CD4-positive, CD25-positive, alpha-beta regulatory T cell (primary cell): ENCODE data around the gene LAP3. TPM values are rescaled to one million over a fixed set of nuclear protein-coding genes. Genes with fewer than 3 reads are reported as not detected.

Experiments
- ATAC-seq, 2 donors: fragments of 150-1000 bp; cut with Tn5 transposase; one replicate each; pipeline ENCODE4 v1.10.0; 2021; ENCODE audit warnings: low read depth in 2 of 2, moderate number of reproducible peaks in 2 of 2, moderate library complexity in 1 of 2
- DNase-seq, 3 donors: peaks; one replicate each; pipeline versions ENCODE4 v3.0.0 to v3.0.0-alpha.2; 2012 to 2022; ENCODE audit warnings: mixed read lengths in 1 of 3
- H3K27ac ChIP-seq: one replicate; pipeline ENCODE4 v1.7.0; 2013; ENCODE audit warnings: mild to moderate bottlenecking, low read length; ENCODE audit not compliant: insufficient read depth, poor library complexity, severe bottlenecking
- H3K27me3 ChIP-seq: one replicate; pipeline ENCODE4 v1.7.0; 2013; ENCODE audit warnings: low read length; ENCODE audit not compliant: control insufficient read depth, insufficient read depth
- H3K36me3 ChIP-seq: one replicate; pipeline ENCODE4 v1.7.0; 2013; ENCODE audit warnings: mild to moderate bottlenecking, low read length, moderate library complexity; ENCODE audit not compliant: control insufficient read depth, insufficient read depth
- H3K4me1 ChIP-seq: 2 replicates; pipeline ENCODE4 v1.7.0; 2013; ENCODE audit warnings: mild to moderate bottlenecking, low read length; ENCODE audit not compliant: insufficient read depth, control insufficient read depth, poor library complexity, severe bottlenecking
- H3K4me3 ChIP-seq: one replicate; pipeline ENCODE4 v1.7.0; 2013; ENCODE audit warnings: low read depth, mild to moderate bottlenecking, low read length, moderate library complexity
- H3K9me3 ChIP-seq, 2 experiments: 1 replicate in 1 of 2; 2 replicates in 1 of 2; pipeline ENCODE4 v1.7.0; 2013; ENCODE audit warnings: low read length in 2 of 2, mild to moderate bottlenecking in 1 of 2, moderate library complexity in 1 of 2; ENCODE audit not compliant: control insufficient read depth in 2 of 2
- H3K27ac Mint-ChIP-seq, 3 donors: one replicate each; pipeline ENCODE4 v1.8.0; 2020 to 2022; ENCODE audit warnings: mild to moderate bottlenecking in 3 of 3, mixed read lengths in 3 of 3, moderate library complexity in 2 of 3
- H3K27me3 Mint-ChIP-seq: one replicate; pipeline ENCODE4 v1.8.0; 2022; ENCODE audit warnings: mild to moderate bottlenecking, mixed read lengths
- H3K36me3 Mint-ChIP-seq: one replicate; pipeline ENCODE4 v1.8.0; 2020; ENCODE audit warnings: mixed read lengths
- H3K4me1 Mint-ChIP-seq, 4 donors: one replicate each; pipeline ENCODE4 v1.8.0; 2020 to 2022; ENCODE audit warnings: mixed read lengths in 4 of 4, mild to moderate bottlenecking in 1 of 4
- H3K4me3 Mint-ChIP-seq, 4 donors: one replicate each; pipeline ENCODE4 v1.8.0; 2020 to 2022; ENCODE audit warnings: mild to moderate bottlenecking in 4 of 4, mixed read lengths in 4 of 4, moderate library complexity in 3 of 4
- H3K9me3 Mint-ChIP-seq, 7 donors: one replicate each; pipeline ENCODE4 v1.8.0; 2020 to 2022; ENCODE audit warnings: mixed read lengths in 7 of 7, mild to moderate bottlenecking in 3 of 7, moderate library complexity in 2 of 7
- polyA plus RNA-seq, 4 donors: library from polyadenylated mRNA; unstranded; fragments of 300-500 nt; fragmentation: Illumina TruSeq; gene quantifications; one replicate each; pipeline ENCODE4 v1.2.3, GENCODE V29; 2021
- total RNA-seq: library from RNA; stranded (reverse); gene quantifications from one replicate; pipeline ENCODE4 v1.2.3, GENCODE V29; 2022

LAP3 gene
- total and polyA plus RNA-seq, 5 donors from 2014 or later: 50.9 to 68.5 (median 65.4) TPM

- Histone ChIP-seq H3K36me3 (no peaks in the 10 kb centered on the region), H3K4me3 (no peak overlapping the region), H3K27me3 (no peaks in the 10 kb centered on the region), H3K4me1 (no peaks in the 10 kb centered on the region), H3K9me3 (no peaks in the 10 kb centered on the region), H3K27ac (no peak overlapping the region)
- ATAC-seq (no peak), DNase-seq (no peak)
- H3K27ac Mint-ChIP-seq: no peak overlapping the region
- H3K4me3 Mint-ChIP-seq: no peak overlapping the region
- H3K36me3 Mint-ChIP-seq: no peaks in the 10 kb centered on the region
- H3K9me3 Mint-ChIP-seq: no peaks in the 10 kb centered on the region
- peaks cover 23% of the 10 kb centered on the region for H3K27me3 Mint-ChIP-seq
- peaks cover 0 to 5% (median 2%) of the 10 kb centered on the region in 4 donors for H3K4me1 Mint-ChIP-seq
Observed at GRCh38 chr4:17544205-17544604, 32.8 kb upstream of the LAP3 start.

GRCh38 chr4:17544831-17545234, 32.2 kb upstream of the LAP3 start:
- Mint-ChIP-seq H3K9me3 (no peaks in the 10 kb centered on the region), H3K36me3 (no peaks in the 10 kb centered on the region), H3K4me1 (peaks cover 0 to 8% (median 2%) of the 10 kb centered on the region in 4 donors), H3K27ac (no peak overlapping the region), H3K27me3 (peaks cover 22% of the 10 kb centered on the region), H3K4me3 (no peak overlapping the region)
- Histone ChIP-seq H3K27me3 (no peaks in the 10 kb centered on the region), H3K36me3 (no peaks in the 10 kb centered on the region), H3K4me1 (no peaks in the 10 kb centered on the region), H3K9me3 (no peaks in the 10 kb centered on the region), H3K4me3 (no peak overlapping the region), H3K27ac (no peak overlapping the region)
- ATAC-seq (no peak), DNase-seq (no peak)

DNA sequence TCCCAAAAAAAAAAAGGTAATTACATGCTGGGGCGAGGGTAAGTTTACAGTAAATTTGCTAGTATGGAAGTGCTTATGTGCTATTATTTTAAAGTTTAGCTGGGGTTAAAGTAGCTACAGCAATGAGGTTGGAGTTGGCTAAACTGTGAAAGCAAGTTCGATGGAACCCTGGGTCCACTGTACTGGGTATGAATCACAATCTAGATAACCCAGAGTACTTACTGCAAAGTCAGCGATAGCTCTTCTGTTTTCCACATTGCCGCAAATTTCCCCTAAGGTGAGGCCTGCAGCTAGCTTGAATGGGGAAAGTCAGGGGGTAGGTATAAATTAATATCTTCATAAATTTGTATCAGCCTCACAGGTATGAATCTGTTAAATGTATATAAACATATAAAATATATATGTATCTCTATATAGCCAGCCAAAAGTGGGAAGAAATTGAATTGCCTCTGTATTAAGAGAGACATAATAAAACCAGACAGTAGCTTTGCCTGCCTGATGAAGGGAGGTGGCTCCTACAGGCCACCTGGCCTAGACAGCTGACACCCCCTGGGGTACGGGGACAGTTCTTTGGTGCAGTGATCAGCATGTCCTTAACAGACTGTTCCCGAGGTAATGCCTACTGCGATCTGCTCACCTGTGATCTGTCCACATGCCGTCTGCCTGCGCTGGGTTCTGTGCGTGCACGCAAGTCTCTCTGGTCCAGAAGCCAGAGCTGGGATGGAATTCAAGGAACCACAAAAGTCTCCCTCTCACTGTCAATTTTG, 31.4 kb upstream of the LAP3 start:
- Mint-ChIP-seq H3K9me3 (no peaks in the 10 kb centered on the region), H3K4me1 (peaks cover 0 to 8% (median 2%) of the 10 kb centered on the region in 4 donors), H3K27ac (no peak overlapping the region), H3K27me3 (peaks cover 21% of the 10 kb centered on the region), H3K4me3 (no peak overlapping the region), H3K36me3 (no peaks in the 10 kb centered on the region)
- Histone ChIP-seq H3K27me3 (no peaks in the 10 kb centered on the region), H3K4me1 (no peaks in the 10 kb centered on the region), H3K36me3 (no peaks in the 10 kb centered on the region), H3K9me3 (no peaks in the 10 kb centered on the region), H3K27ac (no peak overlapping the region), H3K4me3 (no peak overlapping the region)
- ATAC-seq (no peak), DNase-seq (no peak)

DNA sequence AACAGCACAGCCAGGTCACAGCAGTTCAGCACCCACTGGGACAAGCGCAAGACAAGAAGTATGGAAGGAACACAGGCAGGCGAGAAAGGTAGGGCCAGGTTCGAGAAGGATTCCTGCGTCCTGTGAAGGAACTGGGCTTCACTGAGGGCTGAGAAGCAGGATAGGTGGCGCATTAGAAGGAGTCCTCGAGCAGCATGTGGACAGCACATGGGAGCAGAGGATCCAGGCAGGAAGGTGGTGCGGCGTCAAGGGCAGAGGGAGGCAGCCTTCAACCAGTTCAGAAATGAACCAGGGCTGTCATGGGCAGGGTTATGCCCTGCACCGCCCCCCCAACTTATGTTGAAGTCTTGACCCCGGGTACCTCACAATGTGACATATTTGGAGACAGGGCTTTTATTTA, 30.8 kb upstream of the LAP3 start:
- no peak overlapping the region for H3K27ac Mint-ChIP-seq
- peaks cover 21% of the 10 kb centered on the region for H3K27me3 Mint-ChIP-seq
- ATAC-seq: no peak
- H3K9me3 ChIP-seq: no peaks in the 10 kb centered on the region
- H3K4me1 Mint-ChIP-seq: peaks cover 0 to 8% (median 2%) of the 10 kb centered on the region in 4 donors
- no peaks in the 10 kb centered on the region for H3K27me3 ChIP-seq
- no peaks in the 10 kb centered on the region for H3K4me1 ChIP-seq
- H3K9me3 Mint-ChIP-seq: no peaks in the 10 kb centered on the region
- no peak overlapping the region for H3K4me3 Mint-ChIP-seq
- H3K27ac ChIP-seq: no peak overlapping the region
- no peaks in the 10 kb centered on the region for H3K36me3 Mint-ChIP-seq
- DNase-seq: no peak
- H3K4me3 ChIP-seq: no peak overlapping the region
- H3K36me3 ChIP-seq: no peaks in the 10 kb centered on the region

GRCh38 chr4:17546678-17547077, 30.3 kb upstream of the LAP3 start:
- H3K4me3 ChIP-seq: no peak overlapping the region
- H3K36me3 Mint-ChIP-seq: no peaks in the 10 kb centered on the region
- DNase-seq: no peak
- H3K4me3 Mint-ChIP-seq: no peak overlapping the region
- H3K27ac ChIP-seq: no peak overlapping the region
- H3K36me3 ChIP-seq: no peaks in the 10 kb centered on the region
- ATAC-seq: no peak
- peaks cover 0 to 8% (median 2%) of the 10 kb centered on the region in 4 donors for H3K4me1 Mint-ChIP-seq
- peaks cover 21% of the 10 kb centered on the region for H3K27me3 Mint-ChIP-seq
- no peaks in the 10 kb centered on the region for H3K27me3 ChIP-seq
- H3K4me1 ChIP-seq: no peaks in the 10 kb centered on the region
- H3K27ac Mint-ChIP-seq: no peak overlapping the region
- no peaks in the 10 kb centered on the region for H3K9me3 Mint-ChIP-seq
- no peaks in the 10 kb centered on the region for H3K9me3 ChIP-seq

DNA sequence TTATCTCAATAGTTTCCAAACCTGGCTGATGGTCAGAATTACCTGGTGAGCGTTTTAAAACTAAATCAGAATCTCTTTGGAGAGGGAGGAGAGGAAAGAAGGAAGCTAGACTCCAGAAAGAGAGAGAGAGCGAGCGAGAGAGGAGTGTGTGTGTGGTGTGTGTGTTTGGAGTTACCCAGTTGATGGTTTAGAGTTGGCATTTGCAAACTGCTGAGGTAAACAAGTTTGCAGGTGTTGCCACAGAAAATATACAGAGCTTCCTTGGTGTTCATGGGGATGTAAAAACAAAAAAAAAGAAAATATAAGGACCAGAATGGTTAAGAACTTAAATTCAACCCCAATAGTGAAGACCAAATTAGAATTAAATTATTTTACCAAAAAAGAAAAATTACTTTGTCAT, 26.4 kb upstream of the LAP3 start:
- H3K4me1 Mint-ChIP-seq: peaks cover 0 to 8% (median 2%) of the 10 kb centered on the region in 4 donors
- ATAC-seq (no peak), DNase-seq (no peak)
- peaks cover 26% of the 10 kb centered on the region for H3K27me3 Mint-ChIP-seq
- H3K9me3 Mint-ChIP-seq: peaks cover 0 to 3% (median 0%) of the 10 kb centered on the region in 7 donors
- peak overlapping the region in 2 of 4 donors; percentile 13 to 52 for H3K4me3 Mint-ChIP-seq
- Histone ChIP-seq H3K27ac (no peak overlapping the region), H3K36me3 (no peaks in the 10 kb centered on the region), H3K4me3 (no peak overlapping the region), H3K9me3 (no peaks in the 10 kb centered on the region), H3K4me1 (no peaks in the 10 kb centered on the region), H3K27me3 (peaks cover 3% of the 10 kb centered on the region)
- peak overlapping the region in 1 of 3 donors; percentile 10 for H3K27ac Mint-ChIP-seq
- no peaks in the 10 kb centered on the region for H3K36me3 Mint-ChIP-seq

DNA sequence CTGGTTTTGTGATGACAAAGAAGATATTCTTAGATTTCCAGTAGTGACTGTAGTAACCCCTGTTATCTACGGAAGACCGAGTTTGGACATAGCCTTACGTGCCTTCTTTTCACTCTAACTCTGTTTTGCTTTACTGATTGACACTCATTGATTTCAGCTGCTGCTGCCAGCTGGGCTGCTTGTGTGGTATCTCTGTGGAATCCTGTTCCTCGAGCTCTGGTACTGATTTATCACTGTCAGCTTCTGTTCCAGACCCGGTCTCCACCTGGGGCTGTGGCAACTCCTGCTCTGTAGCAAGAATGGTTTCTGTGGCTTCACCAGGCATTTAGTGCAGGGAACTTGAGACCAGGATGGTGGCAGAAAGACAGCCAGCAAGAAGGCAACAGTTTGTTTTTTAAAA, 24.6 kb upstream of the LAP3 start:
- Mint-ChIP-seq H3K9me3 (peaks cover 0 to 3% (median 0%) of the 10 kb centered on the region in 7 donors), H3K27ac (no peak overlapping the region), H3K4me3 (no peak overlapping the region), H3K27me3 (peaks cover 35% of the 10 kb centered on the region), H3K4me1 (peaks cover 0 to 8% (median 2%) of the 10 kb centered on the region in 4 donors), H3K36me3 (no peaks in the 10 kb centered on the region)
- Histone ChIP-seq H3K4me3 (no peak overlapping the region), H3K27ac (no peak overlapping the region), H3K9me3 (no peaks in the 10 kb centered on the region), H3K4me1 (no peaks in the 10 kb centered on the region), H3K27me3 (peaks cover 3% of the 10 kb centered on the region), H3K36me3 (no peaks in the 10 kb centered on the region)
- no peak for DNase-seq
- ATAC-seq: no peak

- Histone ChIP-seq H3K9me3 (no peaks in the 10 kb centered on the region), H3K4me3 (no peak overlapping the region), H3K4me1 (no peaks in the 10 kb centered on the region), H3K27ac (no peak overlapping the region), H3K27me3 (peaks cover 3% of the 10 kb centered on the region), H3K36me3 (no peaks in the 10 kb centered on the region)
- H3K9me3 Mint-ChIP-seq: peaks cover 0 to 3% (median 0%) of the 10 kb centered on the region in 7 donors
- no peaks in the 10 kb centered on the region for H3K4me1 Mint-ChIP-seq
- H3K27me3 Mint-ChIP-seq: peaks cover 31% of the 10 kb centered on the region
- DNase-seq (no peak), ATAC-seq (no peak)
- H3K27ac Mint-ChIP-seq: no peak overlapping the region
- H3K36me3 Mint-ChIP-seq: no peaks in the 10 kb centered on the region
- peak overlapping the region in 1 of 4 donors; percentile 23 for H3K4me3 Mint-ChIP-seq
Observed at GRCh38 chr4:17554568-17554967, 22.4 kb upstream of the LAP3 start.
